Stomach (tissue), 4 donors: ENCODE results near the gene CORO2B.

ENCODE experiments used
- EP300 ChIP-seq: sonication (generic); formaldehyde crosslinking; IDR thresholded peaks from one replicate; pipeline ENCODE4 v1.6.1; 2017; ENCODE audit warnings: antibody characterized with exemption
- TF ChIP-seq, protein P1 (sequence below), 7 experiments: fragments of 450-650 bp in 4 of 7; fragments of 200-600 bp in 3 of 7; sonication (generic) in 3 of 7; IDR thresholded peaks; one replicate each; pipeline ENCODE4 v1.5.1; 2016 to 2019; ENCODE audit warnings: antibody characterized with exemption in 7 of 7, control low read depth in 2 of 7, mild to moderate bottlenecking in 1 of 7

DNA sequence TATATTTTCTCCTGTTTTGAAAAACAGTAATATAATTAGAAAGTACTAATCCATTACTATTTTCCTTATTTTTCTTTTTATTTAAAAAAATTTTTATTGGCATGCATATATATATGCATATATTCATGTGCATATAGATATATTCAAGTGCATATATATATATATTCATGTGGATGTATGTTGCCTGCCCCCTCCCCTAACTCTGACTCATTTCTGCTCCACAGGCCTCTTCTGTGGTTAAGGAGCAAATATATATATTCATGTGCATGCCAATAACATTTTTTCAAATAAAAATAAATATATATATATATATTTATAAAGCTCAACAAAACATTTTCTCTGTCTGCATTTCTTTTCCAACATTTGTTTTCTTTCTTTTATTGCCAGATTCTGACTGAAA, 13.6 kb upstream of the CORO2B start:
- TF ChIP-seq, protein P1, sequence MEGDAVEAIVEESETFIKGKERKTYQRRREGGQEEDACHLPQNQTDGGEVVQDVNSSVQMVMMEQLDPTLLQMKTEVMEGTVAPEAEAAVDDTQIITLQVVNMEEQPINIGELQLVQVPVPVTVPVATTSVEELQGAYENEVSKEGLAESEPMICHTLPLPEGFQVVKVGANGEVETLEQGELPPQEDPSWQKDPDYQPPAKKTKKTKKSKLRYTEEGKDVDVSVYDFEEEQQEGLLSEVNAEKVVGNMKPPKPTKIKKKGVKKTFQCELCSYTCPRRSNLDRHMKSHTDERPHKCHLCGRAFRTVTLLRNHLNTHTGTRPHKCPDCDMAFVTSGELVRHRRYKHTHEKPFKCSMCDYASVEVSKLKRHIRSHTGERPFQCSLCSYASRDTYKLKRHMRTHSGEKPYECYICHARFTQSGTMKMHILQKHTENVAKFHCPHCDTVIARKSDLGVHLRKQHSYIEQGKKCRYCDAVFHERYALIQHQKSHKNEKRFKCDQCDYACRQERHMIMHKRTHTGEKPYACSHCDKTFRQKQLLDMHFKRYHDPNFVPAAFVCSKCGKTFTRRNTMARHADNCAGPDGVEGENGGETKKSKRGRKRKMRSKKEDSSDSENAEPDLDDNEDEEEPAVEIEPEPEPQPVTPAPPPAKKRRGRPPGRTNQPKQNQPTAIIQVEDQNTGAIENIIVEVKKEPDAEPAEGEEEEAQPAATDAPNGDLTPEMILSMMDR (IDR thresholded peaks at IDR 0.05): no peak
- no peak for TF ChIP-seq EP300
